ENCODE results near the gene PTAFR.

PTAFR gene

DNA sequence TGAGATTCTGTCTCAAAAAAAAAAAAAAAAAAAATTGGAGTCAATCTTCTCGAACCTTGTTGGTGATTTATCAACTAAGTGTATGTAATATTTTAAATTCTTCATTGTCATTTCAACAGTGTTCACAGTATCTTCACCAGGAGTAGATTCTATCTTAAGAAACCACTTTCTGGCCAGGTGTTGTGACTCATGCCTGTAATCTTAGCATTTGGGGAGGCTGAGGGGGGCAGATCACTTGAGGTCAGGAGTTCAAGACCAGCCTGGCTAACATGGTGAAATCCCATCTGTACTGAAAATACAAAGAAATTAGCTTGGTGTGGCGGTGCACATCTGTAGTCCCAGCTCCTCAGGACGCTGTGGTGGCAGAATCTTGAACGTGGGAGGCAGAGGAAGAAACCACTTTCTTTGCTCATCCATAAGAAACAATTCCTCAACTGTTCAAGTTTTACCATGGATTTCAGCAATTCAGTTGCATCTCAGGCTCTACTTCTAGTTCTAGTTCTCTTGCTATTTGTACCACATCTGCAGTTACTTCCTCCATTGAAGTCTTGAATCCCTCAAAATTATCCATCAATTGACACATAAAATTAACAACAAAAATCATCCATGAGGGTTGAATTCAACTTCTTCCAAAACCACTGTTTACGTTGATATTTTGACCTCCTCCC lies 57.7 kb downstream of the PTAFR start:
- DNase-seq (ENCODE audit: low spot score), result no peak

DNA sequence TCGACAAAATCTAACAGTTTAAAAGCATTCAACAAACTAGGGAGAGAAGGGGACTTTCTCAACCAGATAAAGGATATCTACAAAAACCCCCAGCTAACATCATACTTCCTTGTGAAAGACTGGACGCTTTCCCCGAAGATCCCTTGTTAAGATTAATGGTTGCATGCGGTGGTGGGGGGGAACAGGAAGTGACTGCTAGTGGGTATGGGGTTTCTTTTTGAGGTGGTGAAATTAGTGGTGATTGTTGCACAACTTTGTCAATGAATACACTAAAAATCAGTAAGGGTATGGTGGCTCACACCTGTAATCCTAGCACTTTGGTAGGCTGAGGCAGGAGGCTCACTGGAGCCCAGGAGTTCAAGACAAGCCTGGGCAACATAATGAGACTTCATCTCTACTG lies 61.2 kb downstream of the PTAFR start:
- no peak for DNase-seq (ENCODE audit: low spot score)

GRCh38 chr1:28114844-28115243 lies 61.6 kb downstream of the PTAFR start:
- DNase-seq (ENCODE audit: low spot score), result no peak

- peak; percentile 29 for DNase-seq (ENCODE audit: low spot score)
These were observed 63.3 kb downstream of the PTAFR start for GRCh38 chr1:28113242-28113572.

- no peak for DNase-seq (ENCODE audit: low spot score)
These were observed 63.9 kb downstream of the PTAFR start for GRCh38 chr1:28112388-28113241.

GRCh38 chr1:28111157-28111556 lies 65.3 kb downstream of the PTAFR start:
- no peak for DNase-seq (ENCODE audit: low spot score)

DNA sequence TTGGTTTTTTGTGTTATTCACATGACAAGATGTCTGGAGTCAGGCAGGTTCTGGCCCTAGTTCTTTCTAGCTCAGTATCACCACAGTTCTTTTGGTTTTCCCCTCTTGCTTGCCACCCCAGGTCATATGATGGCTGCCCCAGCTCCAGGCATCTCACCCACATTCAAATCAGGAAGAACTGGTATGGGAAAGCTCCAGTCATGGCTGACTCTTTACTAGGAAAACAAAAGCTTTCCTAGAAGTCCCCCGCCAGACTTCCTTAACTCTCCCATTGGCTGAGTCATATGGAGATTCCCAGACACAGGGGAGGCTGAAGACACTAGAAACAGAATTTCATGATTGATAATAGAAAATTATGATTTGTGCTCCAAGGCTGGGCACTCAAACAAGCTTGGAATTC lies 65.9 kb downstream of the PTAFR start:
- no peak for DNase-seq (ENCODE audit: low spot score)

GRCh38 chr1:28109639-28110038 lies 66.9 kb downstream of the PTAFR start:
- DNase-seq (ENCODE audit: low spot score), result no peak

DNA sequence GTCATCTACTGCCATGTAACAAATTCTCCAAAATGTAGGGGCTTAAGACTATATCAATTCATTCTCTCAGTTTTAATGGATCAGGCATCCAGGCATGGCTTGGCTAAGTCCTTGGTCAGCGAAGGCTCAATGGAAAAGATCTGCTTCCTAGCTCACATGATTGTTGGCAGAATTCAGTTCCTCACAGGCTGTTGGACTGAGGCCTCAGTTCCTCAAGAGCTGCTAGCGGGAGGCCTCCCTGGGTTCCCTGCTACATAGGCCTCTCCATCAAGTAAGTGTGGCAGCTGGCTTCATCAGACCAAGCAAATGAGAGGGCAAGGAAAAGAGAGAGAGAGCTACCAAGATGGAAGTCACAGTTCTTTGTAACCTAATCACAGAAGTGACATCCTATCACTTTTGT lies 68.5 kb downstream of the PTAFR start:
- no peak for DNase-seq (ENCODE audit: low spot score)

- no peak for DNase-seq (ENCODE audit: low spot score)
These were observed 71.5 kb downstream of the PTAFR start for GRCh38 chr1:28104866-28105467.

- no peak for DNase-seq (ENCODE audit: low spot score)
These were observed 74.3 kb downstream of the PTAFR start for GRCh38 chr1:28102189-28102588.

DNA sequence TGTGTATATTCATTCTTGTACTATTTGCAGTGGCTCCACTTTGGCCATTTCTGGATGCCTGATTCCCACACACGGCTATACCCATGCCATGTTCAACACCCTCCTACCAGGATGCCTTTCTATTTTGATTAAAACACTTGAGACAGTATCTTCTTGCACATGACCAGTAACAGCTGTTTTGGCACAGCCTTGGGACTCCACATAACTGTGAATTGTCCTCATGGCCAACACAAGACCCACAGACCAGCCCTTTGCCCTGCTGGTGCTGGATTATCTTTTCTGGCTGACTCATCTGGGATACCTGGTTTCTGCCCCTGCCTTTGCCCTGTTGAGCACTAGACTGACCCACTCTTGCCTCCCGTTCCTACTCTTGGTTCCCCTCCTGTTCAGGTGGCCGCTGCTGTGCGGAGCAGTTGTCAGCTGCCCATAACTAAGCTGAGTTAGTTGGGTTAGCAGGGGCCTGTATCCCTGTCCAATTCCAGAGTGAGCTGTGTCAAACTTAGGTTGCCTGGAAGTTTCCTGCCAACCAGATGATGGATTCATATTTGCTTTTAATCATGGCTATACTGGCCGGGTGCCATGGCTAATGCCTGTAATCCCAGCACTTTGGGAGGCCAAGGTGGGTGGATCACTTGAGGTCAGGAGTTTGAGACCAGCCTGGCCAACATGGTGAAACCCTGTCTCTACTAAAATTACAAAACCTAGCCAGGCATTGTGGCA lies 77.3 kb downstream of the PTAFR start:
- DNase-seq (ENCODE audit: low spot score), result no peak
